Right lobe of liver (tissue), 4 donors: ENCODE measurements around the gene STIL.
"Not testable (repeated sequence)": the region's sequence is repeated elsewhere in the genome, so short reads cannot be mapped to it uniquely, and the experiment has no call there.

ENCODE experiments used
- POLR2A ChIP-seq: fragments of 450-650 bp; IDR thresholded peaks from one replicate; pipeline ENCODE4 v1.6.1; 2017; ENCODE audit warnings: antibody characterized with exemption, mild to moderate bottlenecking
- TF ChIP-seq, protein P1 (sequence below), 4 donors: fragments of 200-600 bp in 3 of 4; fragments of 450-650 bp in 1 of 4; IDR thresholded peaks; one replicate each; pipeline versions ENCODE4 v1.5.1 to v1.8.0; 2016 to 2022; ENCODE audit warnings: antibody characterized with exemption in 4 of 4, mild to moderate bottlenecking in 2 of 4
- donor health status: DM: no; HTN: no; CAD: no.
- donor health status: DM: no; HTN: no; CAD: no.
- donor health status: DM: no; HTN: yes; CAD: no.

GRCh38 chr1:47265529-47265928 is 48.4 kb downstream of the STIL start:
- TF ChIP-seq, protein P1, sequence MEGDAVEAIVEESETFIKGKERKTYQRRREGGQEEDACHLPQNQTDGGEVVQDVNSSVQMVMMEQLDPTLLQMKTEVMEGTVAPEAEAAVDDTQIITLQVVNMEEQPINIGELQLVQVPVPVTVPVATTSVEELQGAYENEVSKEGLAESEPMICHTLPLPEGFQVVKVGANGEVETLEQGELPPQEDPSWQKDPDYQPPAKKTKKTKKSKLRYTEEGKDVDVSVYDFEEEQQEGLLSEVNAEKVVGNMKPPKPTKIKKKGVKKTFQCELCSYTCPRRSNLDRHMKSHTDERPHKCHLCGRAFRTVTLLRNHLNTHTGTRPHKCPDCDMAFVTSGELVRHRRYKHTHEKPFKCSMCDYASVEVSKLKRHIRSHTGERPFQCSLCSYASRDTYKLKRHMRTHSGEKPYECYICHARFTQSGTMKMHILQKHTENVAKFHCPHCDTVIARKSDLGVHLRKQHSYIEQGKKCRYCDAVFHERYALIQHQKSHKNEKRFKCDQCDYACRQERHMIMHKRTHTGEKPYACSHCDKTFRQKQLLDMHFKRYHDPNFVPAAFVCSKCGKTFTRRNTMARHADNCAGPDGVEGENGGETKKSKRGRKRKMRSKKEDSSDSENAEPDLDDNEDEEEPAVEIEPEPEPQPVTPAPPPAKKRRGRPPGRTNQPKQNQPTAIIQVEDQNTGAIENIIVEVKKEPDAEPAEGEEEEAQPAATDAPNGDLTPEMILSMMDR (IDR thresholded peaks at IDR 0.05), result not testable (repeated sequence)
- TF ChIP-seq POLR2A, result not testable (repeated sequence)
